Stimulated activated CD4-positive, alpha-beta T cell treated with anti-CD3 and anti-CD28 coated beads, Interleukin-1b, Interleukin-23, amount 100 ng/mL, for 48 hours (primary cell): ENCODE data around the gene IL11RA.

Experiments
- DNase-seq: peaks from one replicate; pipeline ENCODE4 v3.0.0-alpha.2; 2020

Gene IL11RA

DNA sequence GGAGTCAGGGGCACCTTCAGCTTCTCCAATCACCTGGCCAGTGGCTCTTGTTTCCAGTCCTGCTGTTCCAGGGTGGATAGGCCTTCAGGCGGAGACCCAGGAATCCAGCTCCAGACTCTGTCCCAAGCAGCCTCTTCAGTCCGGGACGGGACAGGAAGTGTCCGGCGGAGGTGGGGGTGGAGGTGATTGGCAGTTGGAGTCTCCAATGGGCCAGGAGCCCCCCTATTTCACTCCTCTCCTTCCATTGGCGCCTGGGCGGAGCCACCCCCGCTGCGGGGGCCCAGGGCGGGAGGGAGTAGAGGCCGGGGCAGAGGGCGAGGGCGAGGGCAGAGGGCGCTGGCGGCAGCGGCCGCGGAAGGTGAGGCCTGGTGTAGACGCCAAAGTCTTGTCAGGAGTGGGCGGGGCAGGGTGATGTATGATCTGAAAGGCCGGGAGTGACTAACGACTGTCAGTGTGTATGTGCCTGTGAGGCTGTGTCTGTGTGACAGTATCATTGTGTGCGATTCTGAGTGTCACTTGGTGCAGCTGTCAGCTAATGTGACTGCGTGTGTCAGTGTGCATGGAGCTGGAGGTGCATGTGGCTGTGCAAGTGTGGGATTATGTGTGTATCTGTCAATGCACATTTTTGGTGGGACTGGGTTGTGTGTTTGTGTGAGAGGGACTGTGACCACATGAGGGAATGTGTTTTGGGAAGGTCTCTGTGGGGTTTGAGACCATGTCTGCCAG lies at the start of gene IL11RA:
IL11RA (plus strand) TSS at position 310 of the 726 bp plus-strand sequence. CDS start 3,033 bp downstream, outside the sequence.
- peak; percentile 78 for DNase-seq

DNA sequence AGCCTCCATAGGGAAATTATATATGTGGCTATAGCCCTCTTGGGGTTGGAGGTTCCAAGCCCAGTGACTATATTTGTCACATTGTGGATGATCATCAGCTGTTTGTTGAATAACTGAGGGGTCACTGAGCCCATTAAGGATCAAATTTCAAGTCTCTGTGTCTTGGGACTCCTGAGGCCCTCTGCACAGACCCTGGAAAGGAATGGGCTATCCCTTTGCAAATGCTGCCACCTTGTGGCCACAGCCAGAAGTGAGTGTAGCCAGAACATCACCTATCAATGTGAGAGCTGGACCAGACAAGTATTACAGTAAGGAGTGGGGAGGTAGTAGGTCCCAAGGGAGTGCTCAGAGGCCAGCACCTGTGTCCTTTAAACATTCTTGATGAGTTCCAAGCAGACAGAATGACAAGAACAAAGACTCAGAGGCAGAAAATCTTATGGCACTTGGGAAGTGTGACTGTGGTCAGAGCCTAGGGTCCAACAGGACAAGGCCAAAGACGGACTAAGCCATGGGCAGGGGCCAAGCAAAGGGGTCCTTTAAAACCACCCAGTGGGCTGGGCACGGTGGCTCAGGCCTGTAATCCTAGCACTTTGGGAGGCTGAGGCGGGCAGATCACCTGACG lies 48.3 kb upstream of the IL11RA start:
- DNase-seq, result peak; percentile 76

DNA sequence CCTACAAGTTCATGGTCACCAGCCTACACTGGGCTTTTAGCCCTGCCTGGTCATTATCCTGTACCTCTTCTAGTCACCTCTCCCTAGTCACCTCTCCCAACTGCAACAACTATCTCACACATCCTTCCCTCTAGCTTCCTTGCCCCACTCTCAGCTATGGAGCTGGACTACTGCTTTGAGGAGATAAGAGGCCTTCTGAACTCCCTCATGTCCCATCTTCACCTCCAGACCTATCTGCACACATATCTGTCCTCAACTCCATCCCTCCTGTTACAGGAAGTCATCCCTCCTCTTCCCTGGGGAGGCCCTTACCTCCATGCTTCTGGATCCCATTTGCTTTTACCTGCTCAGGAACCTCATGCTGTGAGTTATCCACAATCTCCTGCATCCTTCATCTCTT lies 45.8 kb upstream of the IL11RA start:
- no peak for DNase-seq

DNA sequence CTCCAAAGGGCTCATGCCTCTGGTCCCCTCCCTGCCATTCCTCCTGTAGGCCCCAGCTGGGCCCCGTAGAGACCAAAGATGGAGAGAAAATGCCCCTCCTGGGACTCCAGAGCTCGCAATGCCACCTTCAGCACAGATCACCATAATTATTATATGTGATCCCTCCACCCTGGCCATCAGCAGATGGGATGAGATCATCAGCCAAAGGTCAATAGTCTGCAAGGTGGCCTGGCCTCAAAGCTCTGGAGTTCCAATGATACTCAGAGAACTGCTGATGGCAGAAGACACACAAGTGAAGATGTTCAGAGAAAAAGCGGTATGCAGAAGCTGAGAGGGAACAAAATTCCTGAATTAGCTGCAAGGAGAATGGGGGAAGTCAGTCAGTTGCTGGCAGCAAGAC lies 45.1 kb upstream of the IL11RA start:
- no peak for DNase-seq

DNA sequence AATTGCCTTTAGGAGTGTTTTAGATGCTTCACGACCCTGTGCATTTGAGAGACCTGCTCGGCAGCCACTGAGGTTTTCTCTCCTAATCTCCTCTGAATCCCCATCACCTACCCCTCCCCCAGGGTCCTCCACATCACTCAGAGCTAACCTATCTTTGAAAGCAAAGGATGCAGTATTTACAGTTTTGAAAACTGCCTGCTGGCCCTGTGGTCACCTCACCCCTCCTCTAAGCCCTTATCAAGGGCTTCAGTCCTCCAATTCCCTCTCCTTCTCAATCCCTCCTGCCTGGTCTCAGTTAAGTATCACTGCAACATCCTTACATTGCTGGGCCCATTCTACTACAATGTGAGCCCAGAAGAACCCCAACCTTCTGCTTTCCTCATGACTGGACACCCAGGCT lies 44.7 kb upstream of the IL11RA start:
- DNase-seq, result no peak

DNA sequence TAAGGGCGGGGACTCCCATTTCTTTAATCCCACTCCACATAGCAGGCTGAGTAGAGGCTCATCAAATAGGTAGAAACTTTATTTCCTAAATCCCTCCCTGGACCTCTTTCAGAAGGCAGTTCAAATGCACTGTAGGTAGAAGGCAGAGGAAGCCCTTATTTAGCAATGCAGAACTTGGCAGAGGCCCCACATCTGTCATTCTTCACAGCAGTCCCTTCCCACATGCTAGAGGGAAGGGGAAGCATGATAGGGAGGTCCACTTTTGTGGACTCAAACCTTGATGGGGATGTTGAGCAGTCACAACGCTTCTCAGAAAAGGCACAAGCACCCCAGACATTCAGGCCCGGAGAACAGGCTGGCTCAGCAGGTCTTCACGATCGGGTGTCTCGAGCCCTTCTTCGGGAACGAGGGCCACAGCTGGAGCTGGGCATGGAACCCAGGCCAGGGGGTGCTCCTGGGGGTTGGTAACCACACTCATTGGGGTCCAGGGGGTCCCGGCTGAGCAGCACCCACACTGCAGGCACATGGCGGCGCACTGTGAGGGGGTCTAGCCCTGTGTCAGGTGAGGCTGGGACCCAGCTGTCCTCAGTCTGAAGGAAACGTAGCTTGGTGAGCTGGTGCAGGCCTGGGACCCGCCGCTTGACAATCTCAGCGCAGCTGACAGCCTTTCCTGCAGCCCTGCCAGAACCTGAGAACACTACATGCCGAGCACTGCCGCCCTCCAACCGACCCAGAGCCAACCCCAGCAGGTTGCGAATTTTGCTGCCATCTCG lies 41.4 kb upstream of the IL11RA start:
- no peak for DNase-seq

DNA sequence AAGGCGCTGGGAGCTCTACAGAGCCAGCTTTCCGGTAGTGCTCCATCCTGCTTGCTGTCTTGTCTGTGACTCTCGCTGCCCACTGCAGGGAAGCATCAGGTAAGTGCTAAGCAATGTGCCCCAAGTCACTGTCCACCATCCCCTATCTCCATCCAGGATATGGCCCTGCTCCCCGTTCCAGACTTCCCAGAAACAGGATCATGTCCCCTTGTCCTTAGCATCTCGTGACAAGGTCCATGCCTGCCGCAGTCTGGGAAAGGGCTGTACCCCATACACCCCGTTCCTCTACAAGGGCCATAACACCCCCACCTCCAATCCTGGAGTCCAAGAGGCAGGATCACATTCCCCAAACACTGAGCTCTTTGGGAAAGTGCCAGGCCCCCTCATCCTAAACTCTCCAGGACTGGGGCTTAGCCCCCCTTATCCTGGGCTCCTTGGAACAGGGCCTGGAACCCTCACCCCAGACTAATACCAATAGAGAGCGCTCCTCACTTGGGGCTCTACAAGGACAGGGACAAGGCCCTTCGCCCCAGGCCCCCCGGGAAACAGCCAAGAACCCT lies 40.7 kb upstream of the IL11RA start:
- no peak for DNase-seq

DNA sequence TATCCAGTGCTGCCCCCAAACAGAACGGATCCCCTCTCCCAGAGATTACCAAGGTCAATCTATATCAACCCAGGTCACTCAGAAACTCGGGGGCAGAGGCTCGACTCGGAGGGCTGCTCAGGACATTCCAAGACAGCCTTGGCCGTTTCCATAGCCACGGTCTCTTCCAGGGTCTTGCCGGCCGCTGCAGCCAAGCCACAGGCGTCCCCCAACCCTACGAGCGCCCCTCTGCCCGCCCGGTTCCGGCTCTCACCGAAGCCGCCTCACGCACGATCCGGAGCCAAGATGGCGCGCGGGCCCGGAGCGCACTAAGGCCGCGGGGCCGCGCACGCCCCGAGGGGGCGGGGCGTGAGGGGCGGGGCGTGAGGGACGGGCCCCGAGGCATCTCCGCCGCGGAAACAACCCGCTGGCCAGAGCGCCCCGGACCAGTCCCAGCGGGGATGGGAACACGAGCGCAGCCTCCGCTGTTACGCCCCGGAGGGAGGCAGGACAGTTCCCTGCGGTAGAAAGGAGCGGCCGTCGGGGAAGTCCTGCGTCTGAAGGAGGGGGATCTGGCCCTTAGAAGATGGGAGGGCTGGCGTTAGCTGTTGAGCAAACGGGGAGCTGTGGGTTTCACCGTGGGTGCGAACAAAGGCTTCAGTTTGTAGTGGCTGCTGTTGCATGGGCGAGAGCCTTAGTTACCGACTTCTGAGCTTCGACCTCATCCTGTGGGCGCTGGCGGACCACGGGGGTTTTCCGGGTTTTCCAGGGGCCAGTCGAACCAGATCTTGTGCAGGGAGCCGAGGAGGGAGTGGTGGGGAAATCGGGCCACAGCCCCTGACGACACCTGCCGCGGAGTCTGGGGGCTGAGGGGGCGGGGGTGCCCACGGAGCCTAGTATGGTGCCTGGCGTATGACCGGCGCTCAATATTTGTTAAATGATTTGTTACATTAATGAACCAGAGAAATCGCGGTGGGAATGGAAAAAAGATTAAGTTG lies 39.9 kb upstream of the IL11RA start, which contains the start of gene RPP25L:
RPP25L (minus strand) TSS at position 287 of the 977 bp plus-strand sequence. CDS start 801 bp downstream, outside the sequence.
- peak; percentile 79 for DNase-seq

DNA sequence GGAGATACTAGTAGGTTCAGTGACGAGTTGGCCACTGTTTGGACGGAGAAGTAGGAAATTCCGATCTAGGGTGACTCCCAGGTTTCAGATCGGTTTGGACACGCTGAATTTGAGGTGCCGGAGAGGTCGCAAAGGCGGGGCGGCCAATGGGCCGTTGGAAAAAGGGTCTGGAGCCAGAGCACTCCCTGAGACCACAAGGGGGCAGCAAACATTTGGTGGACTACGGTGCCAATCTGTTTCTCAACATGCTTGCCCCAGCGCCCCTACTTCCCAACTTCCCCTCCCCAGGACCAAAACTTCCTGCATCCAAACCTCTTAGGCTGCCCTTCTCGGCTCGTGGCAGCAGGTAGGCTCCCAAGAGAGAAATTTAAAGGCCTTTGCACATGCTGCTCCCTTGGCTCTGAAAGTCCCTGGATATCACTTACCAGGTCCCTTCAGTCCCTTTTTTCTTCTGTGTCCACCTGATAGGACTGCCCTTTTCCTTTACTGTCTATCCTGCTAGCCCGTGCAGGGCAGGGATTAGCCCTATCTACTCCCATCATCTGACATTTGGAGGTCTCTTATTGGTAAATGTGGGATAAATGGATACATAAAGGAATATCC lies 39.1 kb upstream of the IL11RA start:
- DNase-seq, result peak; percentile 62

DNA sequence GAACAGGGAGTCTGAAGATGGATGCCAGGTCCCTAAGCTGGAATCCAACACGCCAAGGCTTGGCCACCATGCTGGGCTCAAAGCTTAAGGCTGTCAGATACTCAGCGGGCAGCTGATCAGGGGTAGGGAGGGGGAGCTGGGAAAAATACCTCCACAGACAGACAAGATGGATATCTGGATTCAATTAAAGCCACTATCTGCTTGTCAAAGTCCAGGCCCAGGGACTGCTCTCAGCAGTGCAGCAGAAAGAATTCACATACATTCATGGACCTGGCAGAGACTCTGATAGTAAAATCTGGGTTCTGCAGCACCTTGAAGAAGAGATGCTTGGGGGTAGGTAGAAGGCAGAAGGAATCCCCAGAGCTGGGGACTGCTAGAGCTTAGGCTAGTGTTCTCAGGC lies 36.9 kb upstream of the IL11RA start:
- no peak for DNase-seq

DNA sequence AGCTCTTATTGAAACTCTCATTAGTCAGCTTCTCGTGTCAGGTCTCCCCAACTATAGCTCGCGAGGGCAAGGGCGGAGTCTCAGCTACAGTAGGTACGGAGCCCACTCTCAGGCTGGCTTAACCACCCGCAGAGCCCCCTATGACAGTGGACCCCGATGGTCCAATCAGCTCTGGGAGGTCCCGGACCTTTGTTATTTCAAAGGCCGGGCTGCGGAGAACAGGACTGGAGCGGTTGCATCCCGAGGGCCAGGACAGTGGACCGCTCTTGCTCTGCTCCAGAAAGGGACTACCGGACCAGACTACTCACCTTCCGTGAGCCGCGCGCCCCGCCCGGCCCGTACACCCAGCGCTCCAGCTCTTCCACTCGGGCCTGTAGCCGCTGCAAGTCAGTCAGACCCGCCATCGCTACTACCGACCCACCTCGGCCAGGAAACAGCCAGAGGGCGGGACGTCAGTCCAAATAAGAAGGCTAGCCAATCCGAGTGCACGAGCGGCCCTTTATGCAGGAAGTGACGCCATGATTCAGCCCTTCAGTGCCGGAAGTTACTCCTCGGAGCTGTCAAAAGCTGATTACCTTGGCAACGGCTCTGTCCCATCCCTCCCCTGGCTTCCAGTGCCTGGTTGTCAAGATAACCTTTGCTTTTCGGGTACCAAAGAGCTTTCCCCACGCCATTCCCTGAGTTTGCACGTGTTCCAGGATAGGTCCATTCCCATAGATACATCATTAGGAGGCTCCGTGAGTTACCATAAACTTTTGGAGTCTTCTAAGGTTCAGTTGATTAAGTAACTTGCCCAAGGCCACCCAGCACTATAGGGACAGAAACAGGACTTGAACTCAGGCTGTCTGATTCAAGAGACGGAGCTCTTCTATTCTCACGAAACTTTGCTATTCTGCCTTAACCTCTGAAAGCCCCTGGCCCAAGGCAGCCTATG lies 31.7 kb upstream of the IL11RA start, which contains the start of gene DCTN3:
DCTN3 (minus strand) TSS at position 435 of the 934 bp plus-strand sequence; CDS start at position 404, 31 bp downstream.
- peak; percentile 93 for DNase-seq

DNA sequence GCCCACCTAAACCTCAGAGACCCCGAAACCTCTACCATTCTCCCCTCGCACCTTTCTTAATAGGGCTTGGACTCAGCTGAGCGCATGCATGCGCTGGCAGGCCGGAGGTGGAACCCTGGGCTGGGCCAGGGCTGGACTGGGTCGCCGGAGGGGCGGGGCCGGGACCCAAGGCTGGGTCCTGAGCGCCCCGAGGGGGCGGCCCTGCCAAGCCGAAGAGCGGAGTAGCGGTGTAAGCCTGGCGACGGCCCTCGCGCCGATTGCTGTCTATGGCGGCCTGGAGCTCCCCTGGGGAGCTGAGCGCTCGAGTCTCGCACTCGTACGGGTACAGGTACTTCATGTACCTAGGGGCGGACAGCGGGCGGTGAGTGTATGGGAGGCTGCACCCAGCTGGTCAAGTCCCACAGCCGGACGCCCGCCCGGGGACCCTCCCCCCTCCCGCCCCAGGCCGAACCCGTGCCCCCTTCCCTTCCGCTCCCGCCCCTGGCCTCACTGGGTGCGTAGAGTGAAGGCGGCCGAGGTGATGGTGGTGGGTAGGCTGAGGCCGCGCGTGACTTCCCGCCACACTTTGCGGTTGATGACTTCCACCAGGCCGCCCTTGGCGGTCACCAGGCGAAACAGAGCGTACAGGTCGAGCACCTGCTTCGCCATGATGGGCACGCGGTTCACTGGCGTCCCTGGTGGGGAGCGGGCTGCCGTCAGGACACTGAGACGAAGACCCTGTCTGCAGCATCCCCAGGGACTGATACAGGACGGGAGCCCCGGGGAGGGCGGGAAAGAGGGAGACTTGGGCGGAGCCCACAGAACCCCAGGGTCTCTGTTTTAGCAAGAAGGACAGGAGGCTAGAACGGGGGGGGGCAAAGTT lies 28.4 kb upstream of the IL11RA start:
- DNase-seq, result no peak

DNA sequence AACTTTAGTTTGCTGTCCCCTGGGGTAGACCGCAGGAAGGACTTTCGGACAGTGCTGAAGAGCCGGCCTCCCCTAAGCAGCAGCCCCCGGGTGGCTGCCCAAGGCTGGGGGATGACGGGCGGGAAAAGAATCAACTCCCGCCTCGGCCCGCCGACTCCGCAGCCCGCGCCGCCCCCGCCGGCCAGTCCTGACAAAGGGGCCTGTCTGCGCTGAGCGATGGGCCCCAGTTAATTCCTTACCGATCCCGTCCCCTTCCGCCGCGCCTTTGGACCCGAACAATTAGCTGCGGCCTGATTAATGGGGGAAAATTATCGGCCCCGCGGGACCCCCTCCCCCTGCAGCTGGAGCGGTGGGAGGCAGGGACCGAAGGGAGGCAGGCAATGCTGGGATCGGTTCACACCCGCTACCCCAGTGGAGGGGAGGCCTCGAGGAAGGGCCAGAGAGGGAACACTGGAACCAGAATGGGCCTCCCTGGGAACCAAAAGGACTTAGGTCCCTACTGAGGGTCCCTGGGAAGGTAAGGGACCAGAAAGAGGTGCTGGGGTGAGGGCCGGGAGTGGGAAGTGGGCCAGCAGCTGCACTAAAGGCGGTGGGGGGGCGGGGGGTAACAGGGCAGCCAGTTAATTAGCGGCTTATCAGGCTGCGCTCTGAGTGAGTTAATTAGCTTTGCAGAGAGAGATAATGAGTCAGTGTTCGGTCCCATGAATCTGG lies 27.4 kb upstream of the IL11RA start:
- no peak for DNase-seq

DNA sequence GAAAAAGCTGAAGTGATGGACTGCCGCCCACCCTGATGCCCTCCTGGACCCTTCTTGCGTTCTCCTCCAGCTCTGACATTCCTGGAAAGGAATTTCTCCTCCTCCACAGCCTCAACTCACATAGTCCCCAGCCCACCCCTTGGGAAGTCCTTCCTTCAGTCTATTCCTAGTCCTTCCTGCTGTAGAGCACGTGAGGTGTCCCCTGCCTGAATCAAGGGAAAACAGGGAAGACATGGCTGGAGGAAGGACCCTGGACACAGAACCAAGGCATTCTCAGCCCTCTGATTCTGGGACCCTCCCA lies 26.8 kb upstream of the IL11RA start:
- no peak for DNase-seq

DNA sequence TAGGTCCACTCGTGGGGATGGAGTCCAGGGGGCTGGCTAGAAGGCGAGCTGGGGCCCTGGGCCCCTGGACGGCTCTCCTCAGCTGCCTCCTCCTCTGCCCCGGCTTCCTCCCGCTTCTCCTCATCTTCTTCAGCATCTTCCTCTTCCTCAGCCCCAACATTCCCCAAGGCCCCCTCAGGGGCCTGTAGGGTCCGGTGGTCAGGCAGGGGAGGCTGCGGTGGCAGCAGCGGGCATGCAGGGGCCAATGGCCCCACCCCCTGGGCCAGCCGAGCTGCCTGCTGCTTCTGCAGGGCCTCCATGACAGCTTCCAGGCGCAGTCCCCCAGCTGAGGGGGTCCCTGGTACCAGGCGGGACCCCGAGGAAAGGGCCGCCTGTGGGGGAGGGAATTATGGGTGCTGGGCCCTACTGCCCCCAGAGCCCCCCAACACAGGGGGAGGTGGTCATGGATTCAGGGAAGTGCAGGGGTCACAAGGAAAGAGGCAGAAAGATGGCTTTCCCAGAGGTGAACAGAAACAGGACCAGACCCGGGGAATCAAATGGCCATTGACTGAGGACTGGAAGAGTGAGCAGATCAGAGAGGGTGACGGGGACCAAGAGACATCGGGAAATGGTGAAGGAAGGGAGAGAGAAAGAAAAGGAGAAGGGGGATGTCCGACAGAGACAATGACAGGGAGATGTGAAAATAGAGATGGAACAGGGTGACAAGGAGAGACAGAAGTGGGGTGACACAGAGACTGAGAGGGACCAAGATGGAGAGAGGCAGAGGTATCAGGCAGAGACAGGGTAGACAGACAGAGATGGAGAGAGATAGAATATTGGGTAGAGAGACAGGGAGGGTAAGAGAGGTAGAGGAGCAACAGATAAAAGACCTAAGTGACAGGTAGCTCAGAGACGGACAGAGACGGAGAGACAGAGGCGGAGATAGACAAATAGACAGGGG lies 24.0 kb upstream of the IL11RA start:
- no peak for DNase-seq

DNA sequence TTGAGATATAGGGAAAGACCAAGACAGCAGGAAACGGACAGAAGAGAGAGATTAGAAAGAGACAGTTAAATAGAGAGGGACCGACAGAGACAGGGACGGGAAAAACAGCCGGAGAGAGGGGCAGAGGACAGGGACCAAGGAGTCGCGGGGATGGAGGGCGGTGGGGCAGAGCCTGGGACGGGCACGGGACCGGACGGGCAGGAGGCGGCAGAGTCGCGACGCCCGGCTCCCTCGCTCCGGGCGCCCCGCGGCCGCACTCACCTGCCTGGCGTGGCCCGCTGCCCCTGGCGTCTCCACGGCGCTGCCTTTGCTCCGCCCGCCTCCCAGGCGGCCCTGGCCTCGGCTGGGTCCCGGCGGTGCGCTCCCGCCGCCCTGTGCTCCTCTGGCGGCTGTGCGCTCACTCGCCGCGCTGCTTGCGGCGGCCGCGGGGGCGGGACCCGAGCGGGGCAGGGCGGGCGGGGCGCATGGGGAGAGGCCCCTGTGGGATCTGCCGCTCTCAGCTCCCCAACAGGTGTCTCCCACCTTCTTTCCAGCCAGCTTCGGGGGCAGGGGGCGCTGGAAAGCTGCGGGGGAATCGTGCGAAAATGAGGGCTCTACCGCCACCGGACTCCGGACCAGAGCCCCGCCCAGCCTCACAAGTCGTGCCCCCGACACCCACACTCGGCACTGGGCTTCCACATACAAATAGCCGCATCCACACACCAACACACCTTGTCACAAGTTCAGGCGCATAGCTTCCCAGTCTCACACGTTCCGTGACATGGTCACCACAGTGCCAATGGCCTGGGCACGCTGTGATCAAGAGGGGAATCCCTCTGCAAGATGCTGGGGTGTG lies 23.1 kb upstream of the IL11RA start, which contains the start of gene ARID3C:
ARID3C (minus strand) TSS at position 411 of the 835 bp plus-strand sequence. CDS start 1,052 bp downstream, outside the sequence.
- DNase-seq, result no peak

DNA sequence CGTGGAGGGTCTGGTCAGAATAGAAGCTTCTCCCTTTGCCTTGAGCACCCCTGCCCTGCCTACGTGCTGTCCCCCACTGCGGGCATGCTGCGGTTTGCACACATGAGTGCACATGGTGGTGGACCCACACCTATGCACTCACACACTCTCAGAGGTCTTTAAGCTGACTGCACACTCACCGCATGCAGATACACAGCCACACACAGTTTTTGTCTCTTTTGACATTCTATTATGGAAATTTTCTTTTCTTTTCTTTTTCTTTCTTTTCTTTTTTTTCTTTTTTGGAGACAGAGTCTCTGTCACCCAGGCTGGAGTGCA lies 22.5 kb upstream of the IL11RA start:
- DNase-seq, result no peak
